ENCODE data around the gene PCDHGB7.

- TF ChIP-seq EP300 (IDR thresholded peaks at IDR 0.05; ENCODE audit: borderline replicate concordance) (no peak), FOXM1 (IDR thresholded peaks at IDR 0.05; ENCODE audit: borderline replicate concordance, low read depth) (no peak), TAF1 (IDR thresholded peaks at IDR 0.05; ENCODE audit: low read depth) (no peak), TEAD4 (IDR thresholded peaks at IDR 0.05) (no peak), NFIC (IDR thresholded peaks at IDR 0.05) (no peak), RAD21 (IDR thresholded peaks at IDR 0.05; ENCODE audit: low read depth) (no peak), ZBTB7A (IDR thresholded peaks at IDR 0.05; ENCODE audit: low read depth) (no peak), YY1 (IDR thresholded peaks at IDR 0.05; ENCODE audit: low read depth) (no peak), CEBPB (IDR thresholded peaks at IDR 0.05) (no peak), MAX (IDR thresholded peaks at IDR 0.05) (no peak), EGR1 (IDR thresholded peaks at IDR 0.05) (no peak)
- TF ChIP-seq, protein P1, sequence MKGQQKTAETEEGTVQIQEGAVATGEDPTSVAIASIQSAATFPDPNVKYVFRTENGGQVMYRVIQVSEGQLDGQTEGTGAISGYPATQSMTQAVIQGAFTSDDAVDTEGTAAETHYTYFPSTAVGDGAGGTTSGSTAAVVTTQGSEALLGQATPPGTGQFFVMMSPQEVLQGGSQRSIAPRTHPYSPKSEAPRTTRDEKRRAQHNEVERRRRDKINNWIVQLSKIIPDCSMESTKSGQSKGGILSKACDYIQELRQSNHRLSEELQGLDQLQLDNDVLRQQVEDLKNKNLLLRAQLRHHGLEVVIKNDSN (IDR thresholded peaks at IDR 0.05) = no peak
Observed at GRCh38 chr5:141374627-141375026, 42.9 kb upstream of the PCDHGB7 start.

Measured in Ishikawa (cell line).